HG02798 (cell line): ENCODE results near the gene PPP6R2.

Experiments used
- ATAC-seq: cut with Tn5 transposase; IDR thresholded peaks from one replicate; pipeline ENCODE4 v1.9.1; 2021; ENCODE audit warnings: mild to moderate bottlenecking; ENCODE audit not compliant: unreplicated experiment, poor library complexity

PPP6R2 gene

DNA sequence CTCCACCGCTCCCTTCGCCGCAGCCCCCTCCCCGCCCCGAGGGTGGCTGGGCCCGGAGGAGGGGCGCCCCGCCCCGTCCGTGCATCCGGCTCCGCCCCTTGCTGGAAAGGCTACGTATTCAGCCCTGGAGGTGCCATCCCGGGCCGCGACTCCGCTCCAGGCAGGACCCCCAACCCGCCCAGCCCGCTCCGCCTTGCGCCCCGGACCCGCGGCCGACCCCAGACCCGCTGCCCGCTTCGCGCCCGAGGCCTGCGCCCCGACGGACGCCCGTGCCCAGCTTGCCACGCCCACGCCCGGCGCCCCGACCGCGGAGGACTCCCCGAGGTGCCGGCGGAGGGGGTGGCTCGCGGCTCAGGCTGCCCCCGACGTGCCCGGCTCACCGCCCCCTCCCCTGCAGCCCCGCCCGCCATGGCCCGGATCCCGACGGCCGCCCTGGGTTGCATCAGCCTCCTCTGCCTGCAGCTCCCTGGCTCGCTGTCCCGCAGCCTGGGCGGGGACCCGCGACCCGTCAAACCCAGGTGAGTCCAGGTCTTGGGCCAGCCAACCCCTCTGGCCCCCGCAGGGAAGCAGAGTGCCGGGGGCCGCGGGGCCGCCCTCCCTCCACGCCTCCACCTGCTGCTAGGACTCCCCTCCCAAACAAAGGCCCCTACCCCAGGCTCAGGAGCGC lies 138.4 kb downstream of the PPP6R2 start, which contains the start of gene ADM2:
TSS of gene ADM2 (plus strand) at position 104 of the 667 bp plus-strand sequence. CDS start at position 409, 305 bp downstream.
- no peak for ATAC-seq

DNA sequence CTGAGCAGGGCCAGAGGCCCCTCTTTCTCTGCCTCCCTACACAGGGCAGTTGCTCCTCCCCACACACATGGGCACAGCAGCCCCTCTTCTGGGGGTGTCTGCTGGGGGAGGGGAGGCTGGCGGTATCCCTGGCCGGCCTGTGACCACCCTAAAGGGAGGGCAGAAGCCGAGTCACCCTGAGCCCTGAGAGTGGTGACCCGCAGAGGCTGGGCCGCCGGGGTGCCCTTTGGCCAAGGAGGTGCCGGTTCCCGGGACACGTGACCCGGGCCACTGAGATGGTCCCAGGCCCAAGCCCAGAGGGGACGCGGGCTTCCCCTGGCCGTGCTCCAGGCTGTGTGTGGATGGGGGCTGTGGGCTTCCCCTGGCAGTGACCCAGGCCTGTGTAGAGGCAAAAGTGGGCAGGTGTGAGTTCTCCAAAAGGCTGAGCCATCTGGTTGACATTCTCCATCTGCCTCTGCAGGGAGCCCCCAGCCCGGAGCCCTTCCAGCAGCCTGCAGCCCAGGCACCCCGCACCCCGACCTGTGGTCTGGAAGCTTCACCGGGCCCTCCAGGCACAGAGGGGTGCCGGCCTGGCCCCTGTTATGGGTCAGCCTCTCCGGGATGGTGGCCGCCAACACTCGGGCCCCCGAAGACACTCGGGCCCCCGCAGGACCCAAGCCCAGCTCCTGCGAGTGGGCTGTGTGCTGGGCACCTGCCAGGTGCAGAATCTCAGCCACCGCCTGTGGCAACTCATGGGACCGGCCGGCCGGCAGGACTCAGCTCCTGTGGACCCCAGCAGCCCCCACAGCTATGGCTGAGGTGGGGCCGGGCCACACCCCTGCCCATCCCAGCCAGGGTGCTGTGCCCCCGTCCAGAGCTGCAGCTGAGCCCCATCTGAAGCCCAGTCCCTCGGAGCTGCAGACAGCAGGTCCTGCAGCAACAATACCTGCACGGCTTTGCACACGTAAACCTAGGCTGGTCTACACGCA lies 139.3 kb downstream of the PPP6R2 start:
- no peak for ATAC-seq

DNA sequence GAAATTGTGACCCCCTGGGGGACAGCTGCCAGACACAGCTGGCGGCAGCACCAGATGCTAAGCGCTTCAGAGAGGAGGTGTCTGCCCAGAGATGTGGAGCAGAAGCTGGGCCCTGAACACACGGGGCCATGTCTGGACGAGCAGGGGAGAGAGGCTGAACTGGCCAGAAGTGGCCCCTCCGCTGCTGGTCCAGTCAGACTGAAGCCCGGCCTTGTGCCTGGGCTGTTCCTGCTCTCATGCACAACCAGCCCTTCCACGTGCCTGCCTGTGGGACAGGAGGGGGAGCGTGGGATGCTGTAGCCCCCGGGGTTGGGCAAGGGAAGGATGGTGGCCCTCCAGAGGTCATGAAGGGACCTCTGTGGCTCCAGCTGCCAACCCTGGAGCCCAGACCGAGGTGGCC lies 140.0 kb downstream of the PPP6R2 start:
- no peak for ATAC-seq

DNA sequence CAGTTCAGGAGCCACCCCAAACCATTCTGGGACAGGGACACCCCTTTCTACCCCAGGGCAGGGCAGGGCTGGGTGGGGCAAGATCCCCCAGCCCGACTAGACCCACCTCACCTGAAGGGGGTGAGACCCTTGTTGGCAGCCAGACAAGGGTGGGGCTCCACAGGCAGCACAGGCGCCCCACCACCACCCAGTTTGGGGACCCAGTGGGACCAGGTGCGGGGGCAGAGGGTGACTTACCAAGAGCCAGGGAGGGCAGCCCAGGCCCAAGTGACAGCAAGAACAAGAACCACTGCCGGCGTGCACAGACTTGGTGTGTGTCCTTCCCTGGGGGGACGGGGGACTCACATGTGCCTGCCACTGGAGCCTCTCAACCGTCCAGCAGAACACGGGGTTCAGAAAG lies 140.4 kb downstream of the PPP6R2 start:
- no peak for ATAC-seq

DNA sequence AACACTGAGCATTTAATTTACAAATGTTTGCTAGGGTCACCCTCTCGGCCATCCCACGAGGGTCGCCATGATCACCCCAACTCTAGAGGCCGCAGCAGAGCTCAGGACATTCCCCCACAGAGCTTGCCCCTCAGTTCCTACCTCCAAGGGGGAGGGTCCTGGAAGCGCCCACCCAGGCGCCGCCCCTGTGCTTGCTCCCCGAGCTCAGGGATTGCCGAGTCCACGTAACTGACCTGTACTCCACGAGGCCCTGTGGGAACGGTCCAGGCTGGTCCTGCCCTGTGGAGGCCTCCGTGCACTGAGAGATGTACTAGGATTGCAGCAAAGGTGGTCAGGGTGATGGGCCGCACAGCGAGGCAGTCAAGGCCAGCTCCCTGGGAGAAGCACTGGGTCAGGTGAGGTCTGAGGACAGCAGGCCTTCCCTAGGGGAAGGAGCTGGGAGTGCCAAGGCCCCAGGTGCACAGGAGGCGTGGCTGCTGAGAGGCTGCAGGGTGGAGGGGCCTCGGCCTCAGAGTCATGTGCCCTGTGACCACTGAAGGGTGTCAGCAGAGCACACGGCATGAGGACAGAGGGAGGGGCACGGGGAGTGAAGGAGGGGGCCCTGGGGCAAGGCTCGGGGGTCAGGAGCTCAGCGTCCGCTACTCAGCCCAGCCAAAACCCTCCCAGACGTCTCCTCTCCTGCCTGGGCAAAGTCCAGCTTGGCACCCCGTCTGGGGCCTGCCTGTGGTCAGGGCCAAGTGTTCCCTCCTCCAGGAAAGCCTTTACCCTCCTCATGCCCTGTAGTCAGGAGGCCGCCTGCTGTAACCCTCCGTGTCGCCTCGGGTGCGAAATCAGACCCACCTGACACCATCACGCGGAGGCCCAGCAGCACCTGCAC lies 141.1 kb downstream of the PPP6R2 start:
- no peak for ATAC-seq

DNA sequence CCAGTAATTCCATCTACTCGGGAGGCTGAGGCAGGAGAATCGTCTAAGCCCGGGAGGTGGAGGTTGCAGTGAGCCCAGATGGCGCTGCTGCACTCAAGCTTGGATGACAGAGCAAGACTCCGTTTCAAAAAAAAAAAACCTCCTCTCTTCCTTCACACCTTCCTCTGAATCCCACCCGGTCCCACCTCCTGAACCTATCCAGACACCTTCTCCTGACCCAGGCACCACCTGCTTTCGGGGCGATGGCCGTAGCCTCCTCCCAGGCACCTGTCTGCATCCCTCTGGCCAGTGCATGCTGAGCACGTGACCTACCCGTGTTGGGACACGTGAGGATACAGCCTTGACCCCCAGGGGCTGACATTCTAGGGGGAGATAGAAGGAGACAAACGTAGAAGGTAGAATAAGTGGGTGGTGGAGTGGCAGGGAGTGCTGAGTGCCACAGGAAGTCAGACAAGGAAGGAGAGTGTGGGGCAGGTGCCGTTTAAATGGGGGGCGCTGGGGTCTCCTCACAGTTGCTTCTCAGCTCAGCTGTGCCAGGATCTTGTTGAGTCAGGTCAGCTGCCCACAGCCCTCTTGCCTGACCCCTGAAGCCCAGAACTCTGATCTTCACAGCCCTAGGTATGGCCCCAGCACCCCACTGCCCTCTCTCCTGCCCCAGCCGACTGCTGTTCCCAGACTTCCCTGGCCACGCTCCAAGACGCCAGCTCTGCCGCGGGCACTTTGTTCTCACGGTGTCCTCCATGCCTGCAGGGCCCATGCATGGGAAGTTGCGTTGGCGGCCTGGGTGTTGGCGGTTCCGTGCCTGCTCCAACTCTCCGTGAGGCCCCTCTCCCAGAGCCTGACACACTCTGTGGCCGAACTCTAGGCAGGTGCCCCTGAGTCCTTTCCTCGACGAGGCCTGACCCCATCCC lies 142.3 kb downstream of the PPP6R2 start:
- no peak for ATAC-seq

DNA sequence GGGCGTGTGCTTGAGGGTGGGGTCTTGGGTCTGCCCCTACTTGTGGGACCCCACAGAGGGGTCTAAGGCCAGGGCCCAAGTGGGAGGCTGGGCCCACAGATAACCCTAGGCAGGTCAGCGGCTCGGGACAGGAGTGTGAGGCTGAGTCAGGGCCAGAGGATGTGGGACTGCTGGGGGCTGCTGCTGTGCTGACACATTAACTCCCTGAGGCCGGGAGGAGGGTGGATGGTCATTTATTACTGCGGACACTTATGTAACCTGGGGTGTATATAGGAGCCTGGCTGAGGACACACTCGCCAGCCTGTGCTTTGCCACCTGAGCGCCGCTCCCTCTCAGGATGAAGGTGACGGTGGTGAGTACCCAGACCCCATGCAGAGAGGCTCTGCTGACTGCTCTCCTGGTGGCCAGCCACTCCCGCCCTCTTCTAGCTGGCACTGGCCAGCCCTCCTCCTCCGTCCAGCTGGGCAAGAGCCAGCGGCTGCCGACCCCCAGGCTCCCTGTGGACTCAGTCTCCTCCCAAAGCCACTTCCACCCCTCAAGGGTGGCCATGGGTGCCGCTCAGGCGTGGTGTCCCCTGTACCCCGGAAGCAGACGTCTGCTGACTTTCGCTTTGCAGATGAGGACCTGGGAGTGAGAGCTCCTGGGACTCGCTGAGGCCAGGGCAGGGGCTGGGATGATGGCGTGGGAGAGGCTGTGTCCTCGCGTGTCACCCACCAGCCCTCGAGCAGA lies 143.6 kb downstream of the PPP6R2 start, which contains the start of gene MIOX:
TSS of gene MIOX (plus strand) at position 299 of the 729 bp plus-strand sequence. CDS start at position 338, 39 bp downstream.
- ATAC-seq = no peak

DNA sequence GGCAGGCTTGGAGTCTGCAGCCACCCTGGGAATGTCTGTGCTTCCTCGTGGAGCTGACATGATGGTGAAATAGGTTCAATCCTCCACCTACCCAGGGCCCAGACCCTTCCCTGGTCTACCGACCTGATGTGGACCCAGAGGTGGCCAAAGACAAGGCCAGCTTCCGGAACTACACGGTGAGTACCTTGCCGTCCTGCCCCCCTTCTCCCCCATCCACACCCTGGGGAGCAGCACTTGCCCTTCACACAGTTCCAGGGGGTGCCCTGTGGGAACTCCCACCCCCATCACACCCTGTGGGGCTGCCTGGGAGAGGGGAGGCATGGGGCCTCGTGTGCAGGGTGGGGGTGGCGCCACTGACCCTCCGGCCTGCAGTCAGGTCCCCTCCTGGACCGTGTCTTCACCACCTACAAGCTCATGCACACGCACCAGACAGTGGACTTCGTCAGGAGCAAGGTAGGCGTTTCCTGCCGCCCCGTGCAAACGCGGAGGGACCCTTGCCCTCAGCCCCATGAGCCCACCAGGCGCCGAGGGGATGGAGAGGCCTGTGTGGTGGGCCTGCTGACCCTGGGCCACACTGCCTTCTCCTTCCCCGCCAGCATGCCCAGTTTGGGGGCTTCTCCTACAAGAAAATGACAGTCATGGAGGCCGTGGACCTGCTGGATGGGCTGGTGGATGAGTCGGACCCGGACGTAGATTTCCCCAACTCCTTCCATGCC lies 144.3 kb downstream of the PPP6R2 start:
- ATAC-seq = no peak

DNA sequence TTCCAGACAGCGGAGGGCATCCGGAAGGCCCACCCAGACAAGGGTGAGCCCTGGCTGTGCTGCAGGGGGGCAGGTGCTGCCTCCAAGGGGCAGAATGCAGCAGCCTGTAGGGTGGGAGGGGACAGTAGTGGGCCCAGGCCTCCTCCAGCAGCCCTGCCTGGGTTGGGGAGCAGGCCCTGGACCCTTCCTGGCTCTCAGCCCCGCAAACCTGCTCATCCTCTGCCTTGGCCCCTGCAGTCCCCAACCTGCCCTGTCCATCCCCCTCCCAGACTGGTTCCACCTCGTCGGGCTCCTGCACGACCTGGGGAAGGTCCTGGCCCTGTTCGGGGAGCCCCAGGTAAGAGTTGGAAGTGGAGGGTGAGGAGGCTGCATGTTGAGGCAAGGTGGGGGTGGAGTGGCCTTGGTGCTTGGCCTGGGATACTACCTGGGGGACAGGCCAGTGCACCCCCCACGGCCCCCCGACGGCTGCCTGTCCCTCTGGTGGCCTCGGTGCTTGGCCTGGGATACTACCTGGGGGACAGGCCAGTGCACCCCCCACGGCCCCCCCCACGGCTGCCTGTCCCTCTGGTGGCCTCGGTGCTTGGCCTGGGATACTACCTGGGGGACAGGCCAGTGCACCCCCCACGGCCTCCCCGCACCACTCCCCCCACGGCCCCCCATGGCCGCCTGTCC lies 145.0 kb downstream of the PPP6R2 start:
- no peak for ATAC-seq

DNA sequence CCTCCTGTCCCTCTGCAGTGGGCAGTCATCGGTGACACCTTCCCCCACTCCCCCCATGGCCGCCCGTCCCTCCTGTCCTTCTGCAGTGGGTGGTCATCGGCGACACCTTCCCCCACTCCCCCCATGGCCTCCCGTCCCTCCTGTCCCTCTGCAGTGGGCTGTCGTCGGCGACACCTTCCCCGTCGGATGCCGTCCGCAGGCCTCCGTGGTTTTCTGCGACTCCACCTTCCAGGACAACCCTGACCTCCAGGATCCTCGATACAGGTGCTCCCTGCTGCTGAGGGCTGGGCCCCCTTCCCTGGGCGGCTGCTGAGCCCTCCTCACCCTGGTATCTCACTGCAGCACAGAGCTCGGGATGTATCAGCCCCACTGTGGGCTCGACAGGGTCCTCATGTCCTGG lies 145.8 kb downstream of the PPP6R2 start:
- ATAC-seq = no peak

DNA sequence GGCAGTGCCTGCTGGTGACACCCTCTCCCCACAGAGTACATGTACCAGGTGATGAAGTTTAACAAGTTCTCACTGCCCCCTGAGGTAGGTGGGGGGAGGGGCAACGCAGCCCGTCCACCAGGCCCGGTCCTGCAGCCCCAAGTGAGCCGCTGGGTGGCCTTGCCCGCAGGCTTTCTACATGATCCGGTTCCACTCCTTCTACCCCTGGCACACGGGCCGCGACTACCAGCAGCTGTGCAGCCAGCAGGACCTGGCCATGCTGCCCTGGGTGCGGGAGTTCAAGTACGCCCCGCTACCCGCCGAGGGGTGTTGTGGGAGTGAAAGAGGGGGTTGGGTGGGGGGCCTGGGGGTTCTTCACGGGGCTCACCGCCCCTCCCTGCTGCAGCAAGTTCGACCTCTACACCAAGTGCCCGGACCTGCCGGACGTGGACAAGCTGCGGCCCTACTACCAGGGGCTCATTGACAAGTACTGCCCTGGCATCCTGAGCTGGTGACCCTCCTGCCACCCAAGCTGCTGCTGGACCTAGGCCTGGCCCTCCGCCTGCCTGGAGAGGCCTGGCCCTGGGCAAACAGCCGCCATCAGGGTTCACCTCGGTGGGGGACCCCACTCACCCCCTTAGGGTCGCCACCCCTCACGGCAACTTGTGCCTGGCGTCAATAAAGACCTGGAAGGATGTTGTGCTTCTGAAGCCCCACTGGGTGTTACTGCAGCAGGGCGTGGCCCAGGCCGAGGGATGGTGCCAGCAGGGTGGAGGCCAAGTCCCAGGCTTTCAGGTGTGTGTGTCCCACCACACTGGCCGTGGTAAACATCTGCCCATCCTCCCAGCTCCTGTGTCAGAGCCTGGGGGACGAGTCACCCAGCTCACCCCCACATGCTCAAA lies 146.5 kb downstream of the PPP6R2 start:
- no peak for ATAC-seq

DNA sequence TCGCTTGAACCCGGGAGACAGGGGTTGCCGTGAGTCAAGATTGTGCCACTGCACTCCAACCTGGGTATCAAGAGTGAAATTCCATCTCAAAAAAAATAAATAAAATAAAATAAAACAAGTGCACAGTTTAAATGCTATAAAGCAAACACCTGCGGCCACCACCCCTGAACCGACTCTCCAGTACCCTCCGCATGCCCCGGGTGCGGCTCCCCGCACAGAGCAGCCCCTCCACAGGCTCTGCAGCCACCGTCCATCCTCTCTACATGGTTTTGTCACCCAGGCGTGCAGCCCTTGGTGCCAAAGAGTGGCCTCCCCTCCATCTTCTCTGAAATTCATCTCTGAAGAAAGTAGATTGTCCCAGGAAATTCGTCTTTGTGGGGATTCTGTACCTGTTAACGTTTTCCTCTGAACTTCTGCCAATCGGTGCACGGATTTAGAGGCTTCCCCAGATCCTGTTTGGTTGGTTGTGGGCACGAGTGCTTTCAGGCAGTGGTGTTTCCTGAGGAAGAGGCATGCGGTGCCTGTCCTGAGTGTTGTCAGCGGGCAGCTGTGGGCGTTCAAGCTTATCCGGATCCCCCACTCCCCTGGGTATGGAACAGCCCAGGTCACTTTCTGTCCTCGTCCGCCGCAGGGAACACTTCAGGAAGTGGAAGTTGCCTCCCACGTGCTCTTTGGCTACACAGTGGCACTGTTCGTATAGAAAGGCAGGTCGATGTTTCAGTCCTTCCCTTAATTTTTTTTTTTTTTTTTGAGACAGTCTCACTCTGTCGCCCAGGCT lies 147.6 kb downstream of the PPP6R2 start:
- ATAC-seq = no peak
